ENCODE data around the gene ZNF583. TPM values are rescaled to one million over a fixed set of nuclear protein-coding genes. Genes with fewer than 3 reads are reported as not detected.

Gene ZNF583
- total RNA-seq, 1 donor from 2014 or later: 7.0 TPM

GRCh38 chr19:56369886-56370676 lies 34.1 kb upstream of the ZNF583 start:
- DNase-seq: no peak
- H3K36me3 ChIP-seq: peaks cover 49% of the 10 kb centered on the region
- peaks cover 5% of the 10 kb centered on the region for H3K9me3 ChIP-seq (replicated peaks)
- no peak overlapping the region for H3K4me3 ChIP-seq
- TF ChIP-seq, protein P1, sequence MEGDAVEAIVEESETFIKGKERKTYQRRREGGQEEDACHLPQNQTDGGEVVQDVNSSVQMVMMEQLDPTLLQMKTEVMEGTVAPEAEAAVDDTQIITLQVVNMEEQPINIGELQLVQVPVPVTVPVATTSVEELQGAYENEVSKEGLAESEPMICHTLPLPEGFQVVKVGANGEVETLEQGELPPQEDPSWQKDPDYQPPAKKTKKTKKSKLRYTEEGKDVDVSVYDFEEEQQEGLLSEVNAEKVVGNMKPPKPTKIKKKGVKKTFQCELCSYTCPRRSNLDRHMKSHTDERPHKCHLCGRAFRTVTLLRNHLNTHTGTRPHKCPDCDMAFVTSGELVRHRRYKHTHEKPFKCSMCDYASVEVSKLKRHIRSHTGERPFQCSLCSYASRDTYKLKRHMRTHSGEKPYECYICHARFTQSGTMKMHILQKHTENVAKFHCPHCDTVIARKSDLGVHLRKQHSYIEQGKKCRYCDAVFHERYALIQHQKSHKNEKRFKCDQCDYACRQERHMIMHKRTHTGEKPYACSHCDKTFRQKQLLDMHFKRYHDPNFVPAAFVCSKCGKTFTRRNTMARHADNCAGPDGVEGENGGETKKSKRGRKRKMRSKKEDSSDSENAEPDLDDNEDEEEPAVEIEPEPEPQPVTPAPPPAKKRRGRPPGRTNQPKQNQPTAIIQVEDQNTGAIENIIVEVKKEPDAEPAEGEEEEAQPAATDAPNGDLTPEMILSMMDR (IDR thresholded peaks at IDR 0.05; ENCODE audit: borderline replicate concordance): no peak
- no peaks in the 10 kb centered on the region for H3K27me3 ChIP-seq (ENCODE audit: low read depth)
- no peak overlapping the region for H3K27ac ChIP-seq (replicated peaks)
- intact Hi-C loops (cut with micrococcal nuclease): no loop called here
- peaks cover 27% of the 10 kb centered on the region for H3K4me1 ChIP-seq

- intact Hi-C loops (cut with micrococcal nuclease): no loop called here
- Histone ChIP-seq H3K4me1 (peaks cover 27% of the 10 kb centered on the region), H3K27ac (replicated peaks) (no peak overlapping the region), H3K9me3 (replicated peaks) (peaks cover 27% of the 10 kb centered on the region), H3K36me3 (peaks cover 71% of the 10 kb centered on the region), H3K4me3 (no peak overlapping the region), H3K27me3 (ENCODE audit: low read depth) (no peaks in the 10 kb centered on the region)
- DNase-seq: no peak
- TF ChIP-seq, protein P1 (IDR thresholded peaks at IDR 0.05; ENCODE audit: borderline replicate concordance): no peak
Observed at GRCh38 chr19:56372281-56372680, 31.9 kb upstream of the ZNF583 start.

DNA sequence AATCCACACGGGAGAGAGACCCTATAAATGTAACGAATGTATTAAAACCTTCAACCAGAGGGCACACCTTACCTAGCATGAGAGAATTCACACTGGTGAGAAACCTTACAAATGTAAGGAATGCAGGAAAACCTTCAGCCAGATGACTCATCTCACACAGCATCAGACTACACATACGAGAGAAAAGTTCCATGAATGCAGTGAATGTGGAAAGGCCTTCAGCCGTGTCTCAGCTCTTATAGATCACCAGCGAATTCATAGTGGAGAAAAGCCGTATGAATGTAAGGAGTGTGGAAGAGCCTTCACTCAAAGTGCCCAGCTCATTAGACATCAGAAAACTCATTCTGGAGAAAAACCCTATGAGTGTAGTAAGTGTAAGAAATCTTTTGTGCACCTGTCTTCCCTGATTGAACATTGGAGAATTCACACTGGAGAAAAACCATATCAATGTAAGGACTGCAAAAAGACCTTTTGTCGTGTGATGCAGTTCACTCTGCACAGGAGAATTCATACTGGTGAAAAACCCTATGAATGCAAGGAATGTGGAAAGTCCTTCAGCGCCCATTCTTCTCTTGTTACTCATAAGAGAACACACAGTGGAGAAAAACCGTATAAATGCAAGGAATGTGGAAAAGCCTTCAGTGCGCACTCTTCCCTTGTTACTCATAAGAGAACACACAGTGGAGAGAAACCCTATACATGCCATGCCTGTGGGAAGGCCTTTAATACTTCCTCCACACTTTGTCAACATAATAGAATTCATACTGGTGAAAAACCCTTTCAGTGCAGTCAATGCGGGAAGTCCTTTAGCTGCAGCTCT lies 26.8 kb upstream of the ZNF583 start:
- Histone ChIP-seq H3K27me3 (ENCODE audit: low read depth) (no peaks in the 10 kb centered on the region), H3K4me1 (no peaks in the 10 kb centered on the region), H3K4me3 (no peak overlapping the region), H3K27ac (replicated peaks) (no peak overlapping the region), H3K9me3 (replicated peaks) (peaks cover 78% of the 10 kb centered on the region), H3K36me3 (peaks cover 78% of the 10 kb centered on the region)
- TF ChIP-seq, protein P1 (IDR thresholded peaks at IDR 0.05; ENCODE audit: borderline replicate concordance): no peak
- intact Hi-C loops (cut with micrococcal nuclease): no loop called here
- no peak for DNase-seq

- DNase-seq: no peak
- Histone ChIP-seq H3K4me3 (no peak overlapping the region), H3K36me3 (peaks cover 74% of the 10 kb centered on the region), H3K27ac (replicated peaks) (no peak overlapping the region), H3K27me3 (ENCODE audit: low read depth) (no peaks in the 10 kb centered on the region), H3K9me3 (replicated peaks) (peaks cover 69% of the 10 kb centered on the region), H3K4me1 (no peaks in the 10 kb centered on the region)
- TF ChIP-seq, protein P1 (IDR thresholded peaks at IDR 0.05; ENCODE audit: borderline replicate concordance): no peak
- intact Hi-C loops (cut with micrococcal nuclease): no loop called here
Observed at GRCh38 chr19:56383826-56384605, 20.1 kb upstream of the ZNF583 start.

Measured in left ventricle myocardium inferior (tissue), 1 donor.